ENCODE data around the gene CYP1A2.
"Not testable (repeated sequence)": the region's sequence is repeated elsewhere in the genome, so short reads cannot be mapped to it uniquely, and the experiment has no call there.

The CYP1A2 gene

DNA sequence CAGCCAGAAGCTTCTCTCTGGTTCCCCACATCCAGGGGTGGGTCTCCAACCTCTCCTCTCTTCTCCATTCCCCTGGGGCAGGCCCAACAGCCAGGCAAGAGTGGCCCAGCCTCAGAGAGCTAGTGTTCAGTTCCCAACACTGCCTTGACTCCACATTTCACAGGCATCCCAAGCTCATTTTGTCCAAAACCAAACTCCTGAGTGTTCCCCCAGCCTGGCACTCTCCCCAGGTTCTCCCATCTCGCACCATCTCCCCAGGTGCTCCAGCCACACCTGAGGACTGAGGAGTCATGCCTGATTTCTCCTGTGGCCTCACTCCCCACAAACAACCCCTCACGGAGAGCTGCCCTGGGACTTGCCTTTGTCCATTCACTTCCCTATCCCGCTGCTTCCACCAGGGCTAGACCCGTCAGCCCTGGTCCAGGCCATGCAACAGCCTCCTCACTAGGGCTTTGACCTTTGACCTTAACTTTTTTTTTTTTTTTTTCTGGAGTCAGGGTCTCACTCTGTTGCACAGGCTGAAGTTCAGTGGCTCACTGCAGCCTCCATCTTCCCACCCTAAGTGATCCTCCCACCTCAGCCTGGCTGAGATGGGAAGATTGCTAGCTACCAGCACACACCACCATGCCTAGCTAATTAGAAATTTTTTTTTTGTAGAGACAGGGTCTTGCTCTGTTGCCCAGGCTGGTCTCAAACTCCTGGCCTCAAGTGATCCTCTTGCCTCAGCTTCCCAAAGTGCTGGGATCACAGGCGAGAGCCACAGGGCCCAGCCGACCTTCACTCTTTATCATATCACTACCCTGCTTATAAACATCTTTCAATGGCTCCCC is 29.3 kb downstream of the CYP1A2 start:
- no peak for DNase-seq

DNA sequence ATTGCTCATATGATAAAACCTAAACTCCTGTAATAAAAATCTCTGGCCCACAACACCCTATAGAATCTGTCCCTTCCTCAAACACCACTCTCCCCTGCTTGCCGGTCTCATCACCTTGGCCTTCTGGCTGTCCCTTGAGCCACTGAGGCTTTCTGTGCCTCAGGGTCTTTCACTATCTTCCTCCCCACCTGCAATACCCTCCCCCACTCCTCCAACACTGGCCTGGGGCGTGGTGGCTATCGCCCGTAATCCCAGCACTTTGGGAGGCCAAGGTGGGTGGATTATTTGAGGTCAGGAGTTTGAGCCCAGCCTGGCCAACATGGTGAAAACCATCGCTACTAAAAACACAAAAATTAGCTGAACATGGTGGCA is 29.9 kb downstream of the CYP1A2 start:
- no peak for DNase-seq

DNA sequence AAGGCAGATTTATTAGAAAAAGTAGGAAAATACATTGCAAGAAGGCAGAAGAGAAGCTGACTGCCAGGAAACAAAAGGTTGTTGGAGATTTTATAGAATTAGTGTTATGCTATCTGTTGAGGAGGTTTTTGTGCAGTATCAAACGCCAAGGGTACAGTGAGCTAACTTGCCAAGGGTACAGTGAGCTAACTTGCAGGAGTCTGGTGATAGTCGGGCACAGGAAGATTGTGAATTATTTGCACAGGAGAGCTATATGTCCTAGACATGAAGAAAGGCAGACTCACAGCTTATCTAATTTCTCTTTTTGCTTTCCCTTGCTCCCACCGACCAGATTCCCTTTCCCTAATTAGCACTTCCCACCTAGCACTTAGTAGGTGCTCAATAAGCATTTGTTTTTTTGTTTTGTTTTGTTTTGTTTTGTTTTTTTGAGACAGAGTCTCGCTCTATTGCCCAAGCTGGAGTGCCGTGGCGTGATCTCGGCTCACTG is 30.6 kb downstream of the CYP1A2 start:
- DNase-seq, result no peak

DNA sequence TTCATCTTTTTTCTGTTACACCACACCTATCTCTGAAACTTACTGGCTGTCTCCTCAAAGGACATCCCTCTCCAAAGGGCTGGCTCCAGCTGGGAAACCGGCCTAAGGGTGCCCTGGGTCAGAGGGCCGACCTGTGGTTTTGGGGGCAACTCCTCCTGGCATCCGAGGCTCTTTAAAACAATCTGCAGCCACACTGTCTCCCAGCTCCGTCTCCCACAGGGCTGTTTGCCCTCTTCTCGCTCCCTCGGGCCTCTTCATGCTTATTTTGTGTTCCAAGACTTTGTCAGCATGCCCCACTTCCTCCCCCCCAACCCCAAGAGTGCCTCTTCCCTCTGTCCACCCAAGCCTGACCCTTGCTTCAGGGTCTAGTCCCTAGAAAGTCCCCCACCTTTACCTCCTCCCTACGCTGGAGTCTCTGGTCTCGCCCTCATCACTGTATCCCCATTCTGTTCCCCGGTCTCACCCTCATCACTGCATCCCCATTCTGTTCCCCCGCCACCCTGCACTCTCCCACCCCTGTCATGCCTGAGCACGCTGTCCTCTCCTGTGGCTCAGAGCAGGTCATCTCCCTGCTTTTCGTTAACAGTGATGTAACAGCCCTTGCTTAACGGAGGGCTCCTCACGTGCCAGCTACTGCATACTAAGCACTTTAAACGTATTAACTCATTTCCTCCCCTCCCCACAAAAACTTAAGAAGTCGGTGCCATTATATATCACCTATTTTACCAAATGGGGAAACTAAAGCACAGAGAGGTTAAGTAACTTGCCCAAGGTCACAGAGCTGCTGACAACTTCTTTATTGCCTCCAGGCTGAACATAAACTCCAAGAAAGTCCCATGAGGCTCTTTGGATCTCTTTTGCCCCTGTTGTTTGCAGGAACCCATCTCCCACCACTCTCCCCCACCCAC is 32.1 kb downstream of the CYP1A2 start:
- DNase-seq, result no peak

DNA sequence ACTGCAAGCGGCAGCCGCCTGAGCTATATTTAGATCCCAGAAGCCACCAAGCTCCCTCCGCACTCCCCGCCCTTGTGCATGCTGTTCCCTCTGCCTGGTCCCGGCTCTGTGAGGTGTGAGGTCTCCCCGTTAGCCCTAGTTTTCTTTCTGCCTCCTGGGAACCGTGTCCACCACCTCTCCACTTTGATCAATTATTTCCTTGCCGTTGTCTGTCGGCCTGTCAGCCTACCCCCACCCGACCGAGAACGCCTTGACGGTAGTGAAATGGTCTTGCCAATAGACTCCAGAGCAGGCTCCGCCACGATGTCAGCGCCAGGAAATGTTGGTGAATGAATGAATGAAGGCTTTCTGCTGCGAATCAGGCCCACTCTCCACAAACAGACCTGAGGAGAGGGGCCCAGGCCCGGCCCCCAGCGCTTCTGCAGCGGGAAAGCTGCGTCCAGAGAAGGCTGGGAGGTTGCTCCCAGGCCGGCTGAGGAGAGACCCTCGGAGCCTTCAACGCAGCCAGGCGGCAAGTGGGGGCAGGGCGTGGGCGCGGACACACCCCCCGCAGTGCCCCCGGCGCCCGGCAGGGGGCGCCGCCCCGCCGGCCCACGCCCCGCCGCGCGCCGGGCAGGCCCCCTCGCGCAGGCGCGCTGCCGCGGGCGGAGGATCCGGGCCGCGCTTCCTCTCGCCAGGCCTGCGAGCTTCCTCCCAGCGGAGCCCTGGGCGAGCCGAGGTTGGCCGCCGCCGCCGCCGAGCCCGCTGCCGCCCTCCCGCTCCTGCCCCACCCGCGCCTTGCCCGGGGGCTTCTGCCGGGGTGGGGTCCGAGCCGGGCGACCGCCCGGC is 33.0 kb downstream of the CYP1A2 start, which contains the start of gene CSK:
TSS of gene CSK (plus strand) at position 650 of the 828 bp plus-strand sequence. CDS start 16,218 bp downstream, outside the sequence.
- peak; percentile 78 for DNase-seq

DNA sequence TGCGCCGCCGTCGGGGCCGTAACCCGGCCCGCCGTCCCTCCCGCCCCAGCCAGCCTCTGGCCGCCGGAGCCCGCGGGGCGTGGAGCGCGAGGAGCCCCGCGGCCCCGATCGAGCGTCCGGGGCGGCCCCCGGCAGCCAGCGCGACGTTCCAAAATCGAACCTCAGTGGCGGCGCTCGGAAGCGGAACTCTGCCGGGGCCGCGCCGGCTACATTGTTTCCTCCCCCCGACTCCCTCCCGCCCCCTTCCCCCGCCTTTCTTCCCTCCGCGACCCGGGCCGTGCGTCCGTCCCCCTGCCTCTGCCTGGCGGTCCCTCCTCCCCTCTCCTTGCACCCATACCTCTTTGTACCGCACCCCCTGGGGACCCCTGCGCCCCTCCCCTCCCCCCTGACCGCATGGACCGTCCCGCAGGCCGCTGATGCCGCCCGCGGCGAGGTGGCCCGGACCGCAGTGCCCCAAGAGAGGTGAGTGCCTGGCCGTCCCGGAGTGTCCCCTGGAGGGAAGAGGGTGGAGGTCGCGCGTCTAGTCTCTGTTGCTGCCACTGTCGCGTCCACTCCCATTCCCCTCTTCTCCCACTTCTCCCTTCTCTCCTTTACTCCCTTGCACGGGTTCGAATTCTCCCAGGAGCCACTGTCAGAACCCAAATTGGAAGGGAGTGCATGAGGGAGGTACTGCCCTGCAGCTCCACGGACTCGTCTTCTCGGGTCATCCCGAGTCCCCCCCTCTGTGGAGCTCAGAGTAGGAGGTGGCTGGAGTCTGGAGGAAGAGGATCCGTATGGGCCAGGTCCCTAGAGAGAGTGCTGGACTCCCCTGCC is 33.8 kb downstream of the CYP1A2 start:
- DNase-seq, result peak; percentile 59

DNA sequence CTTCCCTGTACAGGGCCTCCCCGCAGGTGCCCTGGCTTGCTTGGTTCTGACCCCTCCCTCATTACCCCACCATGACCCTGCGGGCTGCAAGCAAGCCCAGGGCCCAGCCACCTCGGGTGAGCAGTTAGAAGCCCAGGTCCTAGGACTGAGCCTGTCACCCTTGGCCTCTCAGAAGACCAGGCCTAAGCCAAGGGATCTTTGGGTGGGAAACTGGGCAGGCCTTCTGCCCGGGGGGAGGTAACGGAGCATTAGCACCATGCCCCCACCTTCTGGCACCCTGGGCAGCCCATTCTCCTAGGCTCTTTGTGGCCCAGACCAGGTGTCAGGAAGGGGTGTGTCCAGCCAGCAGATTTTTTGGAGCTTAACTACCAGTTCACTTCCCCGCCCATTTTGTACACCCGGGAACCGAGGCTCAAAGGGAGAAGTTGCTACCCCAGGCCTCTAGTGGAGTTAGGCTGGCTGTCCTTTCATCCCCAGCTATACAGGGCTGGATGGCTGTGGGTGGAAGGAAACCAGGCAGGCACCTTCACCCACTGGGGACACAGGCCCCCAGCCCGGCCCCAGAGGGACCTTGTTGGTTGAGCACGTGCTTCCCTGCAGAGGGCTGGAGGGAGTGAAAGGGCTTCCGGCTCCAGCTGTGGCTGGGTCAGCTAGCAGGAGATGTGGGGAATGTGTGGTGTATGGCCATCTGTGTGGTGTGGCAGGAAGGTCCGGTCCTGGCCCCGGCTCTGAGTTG is 34.6 kb downstream of the CYP1A2 start:
- peak; percentile 64 for DNase-seq

DNA sequence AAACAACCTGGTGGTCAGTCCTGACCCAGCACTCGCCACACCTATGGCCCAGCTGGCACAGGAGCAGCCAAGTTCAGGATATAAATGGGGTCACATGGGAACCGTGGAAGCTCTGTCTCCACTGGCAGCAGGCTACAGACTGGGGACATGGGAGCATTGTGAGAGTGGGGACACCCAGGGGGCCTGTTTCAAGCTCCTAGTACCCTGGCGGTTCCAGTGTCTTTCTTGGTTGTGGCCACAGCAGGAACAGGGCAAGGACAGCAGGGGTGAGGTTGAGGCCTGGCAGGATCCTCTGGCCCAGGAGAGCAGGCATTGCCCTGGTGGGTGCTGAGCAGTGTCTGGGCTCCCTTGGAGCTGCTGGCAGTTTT is 35.1 kb downstream of the CYP1A2 start:
- DNase-seq, result peak; percentile 48

DNA sequence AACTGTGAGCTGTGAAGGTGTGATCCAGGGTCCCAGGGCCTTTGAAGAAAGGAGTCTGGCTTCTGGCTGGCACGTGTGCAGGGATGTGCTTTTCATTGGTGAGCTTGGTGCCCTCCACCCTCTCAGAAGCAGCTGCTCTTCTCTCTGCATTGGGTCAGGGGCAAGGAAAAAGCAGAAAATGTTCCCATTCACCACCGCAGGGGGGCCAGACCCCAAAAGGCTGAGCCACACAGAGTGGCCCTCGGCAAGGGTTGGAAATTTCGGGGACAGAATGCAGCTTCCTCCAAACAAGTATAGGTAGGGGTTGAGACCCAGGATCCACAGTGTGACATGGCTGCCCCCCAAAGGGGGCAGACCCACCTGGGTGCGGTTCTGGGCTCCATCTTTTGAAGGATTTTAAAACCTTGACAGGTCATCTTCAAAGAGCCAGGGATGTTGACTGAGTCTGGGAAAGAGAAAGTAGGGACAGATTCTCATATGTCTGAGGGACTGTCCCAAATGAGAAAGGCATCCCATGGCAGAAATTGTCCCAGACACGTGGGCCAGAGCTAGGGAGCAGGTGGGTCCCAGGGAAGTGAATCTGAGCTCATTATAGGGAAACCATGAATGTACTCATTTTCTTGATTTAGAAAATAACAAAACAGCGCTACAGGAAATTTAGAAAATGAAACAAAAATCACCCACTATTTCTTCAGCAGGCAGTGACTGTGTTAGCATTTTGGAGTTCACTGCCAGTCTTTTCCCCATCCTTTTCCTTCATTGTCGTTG is 36.0 kb downstream of the CYP1A2 start:
- no peak for DNase-seq

DNA sequence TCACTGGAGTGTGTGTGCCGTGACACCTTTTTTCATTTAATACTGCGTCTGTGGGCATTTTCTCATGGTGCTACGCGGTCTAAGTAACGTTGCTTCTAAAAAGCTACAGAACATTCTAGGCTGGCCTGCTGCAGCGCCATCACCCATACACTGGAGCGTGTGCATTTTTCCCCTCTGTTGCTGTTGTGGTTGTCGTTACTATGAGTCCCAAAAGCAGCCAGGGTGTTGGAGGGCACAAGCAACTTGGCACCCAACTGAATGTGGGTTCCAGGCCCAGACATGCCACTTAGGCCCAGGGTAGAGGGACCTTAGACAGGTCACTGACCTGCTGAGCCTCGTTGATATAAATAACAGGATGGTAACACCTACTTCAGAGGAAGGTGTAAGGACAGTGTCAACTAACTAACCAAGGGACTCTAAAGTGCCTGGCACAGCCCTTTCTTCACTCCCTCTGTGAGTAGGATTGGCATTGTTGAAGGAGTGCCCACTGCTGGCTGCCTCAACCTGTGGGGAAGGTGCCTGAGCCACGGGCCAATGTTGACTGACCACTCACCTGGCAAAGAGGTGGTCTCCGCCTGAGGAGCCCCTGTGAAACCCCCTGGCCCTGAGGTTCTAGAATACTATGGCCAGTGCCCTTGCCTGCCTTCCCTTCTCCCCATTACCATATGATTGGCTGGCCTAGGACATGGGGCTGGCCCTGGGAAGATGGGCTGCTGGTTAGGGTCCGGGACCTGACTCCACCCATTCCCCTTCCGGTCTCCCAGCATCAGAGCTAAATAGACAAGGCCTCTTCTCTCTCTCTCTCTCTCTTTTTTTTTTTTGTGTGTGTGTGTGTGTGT is 36.8 kb downstream of the CYP1A2 start:
- no peak for DNase-seq

DNA sequence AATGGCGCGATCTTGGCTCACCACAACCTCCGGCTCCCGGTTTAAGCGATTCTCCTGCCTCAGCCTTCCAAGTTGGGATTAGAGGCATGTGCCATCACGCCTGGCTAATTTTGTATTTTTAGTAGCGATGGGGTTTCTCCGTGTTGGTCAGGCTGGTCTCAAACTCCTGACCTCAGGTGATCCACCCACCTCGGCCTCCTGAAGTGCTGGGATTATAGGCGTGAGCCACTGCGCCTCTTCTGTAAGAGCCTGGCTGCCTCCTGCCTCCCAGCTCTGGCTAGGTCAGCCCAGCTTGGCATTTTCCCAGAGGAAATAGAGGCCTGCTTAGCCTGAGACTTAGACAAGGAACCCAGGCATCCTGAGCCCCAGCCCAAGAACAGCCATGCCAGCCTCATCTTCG is 37.4 kb downstream of the CYP1A2 start:
- not testable (repeated sequence) for DNase-seq

DNA sequence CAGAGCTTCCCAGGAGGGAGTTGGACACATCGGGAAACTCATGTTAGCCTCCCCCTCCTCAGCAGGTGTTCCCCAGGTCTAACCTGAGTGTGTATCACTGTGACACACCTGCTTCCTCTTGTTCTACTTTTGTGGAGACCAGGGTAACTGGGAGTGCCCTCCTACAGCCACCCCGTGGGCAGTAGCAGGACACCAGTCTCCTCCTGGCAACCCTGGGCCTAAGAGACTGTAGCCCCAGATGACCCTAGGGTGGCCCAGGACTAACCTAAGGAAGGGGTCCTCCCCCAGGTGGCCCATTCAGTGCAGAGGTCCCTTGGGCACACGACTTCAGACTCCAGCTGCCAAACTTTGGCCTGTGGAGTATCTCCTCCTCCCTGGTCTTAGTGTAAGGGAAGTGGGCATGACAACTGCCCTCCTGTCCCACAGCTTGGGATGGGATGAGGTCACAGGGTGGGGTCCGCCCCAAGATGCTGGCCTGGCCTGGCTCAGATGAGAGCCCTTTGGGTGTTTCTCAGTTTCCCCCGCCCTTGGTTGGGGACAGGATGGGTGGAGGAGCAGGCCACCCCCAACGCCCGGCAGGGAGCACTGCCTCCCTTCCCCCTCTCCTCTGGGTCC is 38.0 kb downstream of the CYP1A2 start:
- no peak for DNase-seq

DNA sequence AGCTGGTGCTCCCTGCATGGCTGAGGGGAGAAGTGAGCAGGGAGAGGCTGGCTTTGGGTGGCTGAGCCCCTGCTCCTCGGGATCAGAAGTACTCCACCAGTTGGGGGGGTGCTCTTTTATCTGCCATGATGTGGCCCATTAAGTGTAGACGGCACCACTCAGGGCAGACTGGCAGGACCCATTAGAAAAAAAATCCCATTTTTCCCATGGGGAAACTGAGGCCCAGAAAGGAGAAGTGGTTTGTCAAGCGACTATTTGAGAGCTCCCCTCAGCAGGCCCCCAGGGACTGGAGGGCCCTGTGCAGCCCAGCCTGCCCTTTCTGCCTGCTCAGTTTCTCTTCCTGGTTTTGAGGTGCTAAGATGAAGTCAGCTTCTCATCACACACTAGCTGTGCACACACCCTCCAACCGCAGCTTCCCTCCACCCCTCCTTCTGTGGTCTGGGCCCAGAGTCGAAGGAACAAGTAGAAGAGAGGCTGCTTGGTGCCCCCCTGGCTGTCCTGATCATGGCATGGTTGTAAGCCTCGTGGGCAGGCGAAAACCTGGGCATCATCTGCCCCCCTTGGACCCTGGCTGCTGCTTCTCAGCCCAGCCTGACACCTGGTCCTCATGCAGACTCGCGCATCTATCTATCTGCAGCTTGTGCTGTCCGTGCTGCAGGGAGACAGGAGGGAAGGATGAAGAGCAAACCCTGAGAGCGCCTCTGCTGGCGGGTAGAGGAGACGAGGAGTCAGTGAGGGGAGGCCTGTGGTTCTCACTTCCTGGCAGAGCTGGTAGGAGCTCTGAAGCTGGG is 38.8 kb downstream of the CYP1A2 start:
- DNase-seq, result peak; percentile 95

DNA sequence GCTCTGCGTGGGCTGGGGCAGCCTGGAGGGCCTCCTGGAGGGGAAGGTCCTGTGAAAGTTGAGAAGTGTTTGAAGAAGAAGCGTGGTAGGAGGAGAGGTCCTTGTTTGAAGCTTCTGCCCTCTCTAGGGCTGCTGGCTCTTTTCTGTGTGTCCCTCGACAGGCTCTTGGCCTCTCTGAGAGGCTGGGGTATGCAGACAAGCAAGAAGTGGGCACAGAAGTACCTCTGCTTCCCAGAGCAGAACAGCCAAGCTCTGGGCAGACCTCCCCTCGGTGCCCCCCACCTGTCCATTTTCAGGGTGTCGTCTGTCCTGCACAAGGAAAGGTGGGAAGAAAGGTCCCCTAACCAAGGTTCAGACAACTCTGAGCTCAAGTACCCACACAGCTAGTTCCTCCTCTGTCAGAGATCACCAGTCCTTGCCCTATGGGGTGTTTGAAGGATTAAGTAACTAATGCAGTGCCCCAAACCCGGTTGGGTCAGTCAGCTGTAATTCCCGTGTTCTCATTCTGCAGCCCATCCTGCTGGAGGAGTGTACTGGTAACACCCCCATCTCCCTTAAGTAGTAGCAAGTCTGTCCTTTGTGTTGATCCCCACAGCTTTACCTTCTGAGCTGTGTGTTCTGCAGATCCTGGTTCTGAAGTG is 39.5 kb downstream of the CYP1A2 start:
- DNase-seq, result no peak

DNA sequence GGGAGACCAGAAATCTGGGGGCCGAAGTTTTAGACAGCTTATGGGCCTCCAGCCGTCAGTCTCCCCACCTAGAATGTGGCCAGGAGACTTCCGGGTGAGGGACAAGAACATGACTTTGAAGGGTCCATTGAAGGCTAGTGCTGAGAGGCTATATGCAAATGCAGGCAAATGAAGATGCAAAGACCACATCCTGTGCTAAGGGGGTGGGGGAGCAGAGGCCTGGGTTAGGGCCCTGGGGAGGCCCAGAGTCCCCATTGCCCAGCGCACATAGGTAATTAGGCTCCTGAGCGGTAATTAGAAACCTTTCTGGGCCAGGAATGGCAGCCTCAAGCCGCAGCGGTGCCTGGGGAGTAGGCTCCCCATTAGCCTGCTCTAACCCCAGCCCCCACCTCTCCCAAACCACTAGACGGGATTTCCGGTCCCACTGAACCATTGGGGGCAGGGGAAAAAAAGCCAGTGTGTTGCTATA is 40.1 kb downstream of the CYP1A2 start:
- no peak for DNase-seq

DNA sequence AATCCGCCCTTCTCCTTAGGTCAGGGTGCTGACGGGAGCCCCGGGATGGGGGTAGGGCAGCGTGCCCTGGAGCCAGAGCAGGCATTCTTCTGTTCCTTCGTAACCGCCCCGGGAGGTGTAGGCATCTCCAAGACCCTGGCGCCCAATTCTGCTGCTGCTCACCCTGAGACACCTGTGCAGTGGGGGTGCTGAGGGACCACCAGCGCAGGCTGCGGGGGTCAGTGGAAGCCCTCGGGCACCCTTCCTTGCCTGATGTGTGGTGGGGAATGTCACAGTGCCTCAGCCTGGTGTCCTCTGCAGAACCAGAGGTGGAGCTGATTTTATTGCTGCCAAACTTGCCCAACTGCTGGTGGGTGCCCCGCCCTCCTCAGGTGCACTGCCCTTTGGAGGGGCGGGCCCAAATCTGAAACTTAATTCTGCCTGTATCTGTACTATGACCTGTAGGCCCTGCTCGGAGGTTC is 40.6 kb downstream of the CYP1A2 start:
- DNase-seq, result no peak

DNA sequence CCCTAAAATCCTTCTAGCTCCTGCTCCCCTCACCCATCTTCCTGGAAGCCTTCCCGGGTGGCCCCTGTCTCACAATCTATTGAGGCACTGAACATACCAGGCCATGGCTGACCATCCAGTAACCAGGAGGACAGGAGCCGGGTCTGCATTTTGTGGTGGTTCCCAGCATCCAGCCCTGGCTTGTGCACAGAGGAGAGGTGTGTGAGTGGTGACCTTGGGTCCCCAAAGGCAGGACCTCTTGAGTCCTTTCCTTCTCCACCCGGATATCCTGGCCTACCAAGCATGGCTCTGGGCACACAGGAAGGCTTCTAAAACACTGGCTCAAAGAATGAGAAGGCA is 41.1 kb downstream of the CYP1A2 start:
- no peak for DNase-seq

Data from OCI-M1 (cell line).